RWPE2 (cell line): ENCODE results near the gene POFUT1.
"Not testable (repeated sequence)": the region's sequence is repeated elsewhere in the genome, so short reads cannot be mapped to it uniquely, and the experiment has no call there.

ENCODE experiments used
- ATAC-seq: fragments of 200-7000 bp; cut with Tn5 transposase; 3 replicates; pipeline ENCODE4 v1.9.1; 2021; ENCODE audit warnings: low read depth
- DNase-seq: peaks from one replicate; pipeline ENCODE4 v3.0.0-alpha.2; 2020; ENCODE audit warnings: low spot score
- H3K27ac ChIP-seq: fragments of 450-650 bp; 2 replicates; pipeline ENCODE4 v1.5.1; 2017; ENCODE audit warnings: mild to moderate bottlenecking; ENCODE audit not compliant: poor library complexity, severe bottlenecking
- H3K27me3 ChIP-seq: fragments of 250-450 bp; sonication (Bioruptor Pico); 2 replicates; pipeline ENCODE4 v1.5.1; 2021; ENCODE audit warnings: mild to moderate bottlenecking, moderate library complexity; ENCODE audit not compliant: insufficient read depth, poor library complexity, severe bottlenecking
- H3K36me3 ChIP-seq: fragments of 250-450 bp; sonication (Bioruptor Pico); 2 replicates; pipeline ENCODE4 v1.5.1; 2020; ENCODE audit warnings: low read depth, mild to moderate bottlenecking, moderate library complexity
- H3K4me1 ChIP-seq: fragments of 250-450 bp; sonication (Bioruptor Pico); 2 replicates; pipeline ENCODE4 v1.5.1; 2021; ENCODE audit warnings: mild to moderate bottlenecking, moderate library complexity; ENCODE audit not compliant: insufficient read depth, poor library complexity, severe bottlenecking
- H3K4me3 ChIP-seq: fragments of 250-450 bp; sonication (Bioruptor Pico); 2 replicates; pipeline ENCODE4 v1.5.1; 2021; ENCODE audit warnings: mild to moderate bottlenecking, moderate library complexity; ENCODE audit not compliant: severe bottlenecking
- H3K9me3 ChIP-seq: fragments of 250-450 bp; sonication (Bioruptor Pico); 2 replicates; pipeline ENCODE4 v1.5.1; 2021; ENCODE audit warnings: mild to moderate bottlenecking, moderate library complexity; ENCODE audit not compliant: severe bottlenecking
- CTCF ChIP-seq: fragments of 450-650 bp; IDR thresholded peaks from one replicate; pipeline ENCODE4 v1.5.1; 2017; ENCODE audit warnings: mild to moderate bottlenecking, moderate library complexity; ENCODE audit not compliant: poor library complexity, severe bottlenecking

POFUT1 gene

GRCh38 chr20:32191422-32191821, 16.3 kb upstream of the POFUT1 start:
- H3K4me3 ChIP-seq = no peak overlapping the region
- peaks cover 16% of the 10 kb centered on the region for H3K36me3 ChIP-seq
- H3K9me3 ChIP-seq = no peaks in the 10 kb centered on the region
- TF ChIP-seq CTCF = no peak
- DNase-seq (peak; percentile 61), ATAC-seq (peak; percentile 5)
- H3K27me3 ChIP-seq = no peaks in the 10 kb centered on the region
- no peak overlapping the region for H3K27ac ChIP-seq
- H3K4me1 ChIP-seq = peaks cover 3% of the 10 kb centered on the region

- peaks cover 17% of the 10 kb centered on the region for H3K36me3 ChIP-seq
- peaks cover 3% of the 10 kb centered on the region for H3K4me1 ChIP-seq
Measured at GRCh38 chr20:32191873-32192272, 15.8 kb upstream of the POFUT1 start.

GRCh38 chr20:32192698-32193097, 15.0 kb upstream of the POFUT1 start:
- no peak for DNase-seq
- ATAC-seq = no peak
- H3K4me1 ChIP-seq = peaks cover 3% of the 10 kb centered on the region
- no peak overlapping the region for H3K27ac ChIP-seq
- H3K4me3 ChIP-seq = no peak overlapping the region
- H3K9me3 ChIP-seq = no peaks in the 10 kb centered on the region
- H3K27me3 ChIP-seq = no peaks in the 10 kb centered on the region
- no peak for TF ChIP-seq CTCF
- H3K36me3 ChIP-seq = peaks cover 26% of the 10 kb centered on the region

More at GRCh38 chr20:32191873-32192272, 15.8 kb upstream of the POFUT1 start:
- TF ChIP-seq CTCF = no peak
- Histone ChIP-seq H3K27ac (no peak overlapping the region), H3K27me3 (no peaks in the 10 kb centered on the region), H3K9me3 (no peaks in the 10 kb centered on the region), H3K4me3 (no peak overlapping the region)
- DNase-seq (peak; percentile 27), ATAC-seq (0 out of 3 replicates have a peak, but pooled peaks have one; percentile 1)

GRCh38 chr20:32193336-32193735, 14.3 kb upstream of the POFUT1 start:
- not testable (repeated sequence) for H3K4me1 ChIP-seq, ATAC-seq, H3K9me3 ChIP-seq, H3K27ac ChIP-seq, H3K27me3 ChIP-seq, H3K4me3 ChIP-seq
- peak; percentile 55 for DNase-seq
- H3K36me3 ChIP-seq = peaks cover 32% of the 10 kb centered on the region

- no peaks in the 10 kb centered on the region for H3K9me3 ChIP-seq
- H3K27me3 ChIP-seq = no peaks in the 10 kb centered on the region
- H3K4me3 ChIP-seq = no peak overlapping the region
- H3K27ac ChIP-seq = no peak overlapping the region
- peak; percentile 23 for DNase-seq
- H3K36me3 ChIP-seq = peaks cover 39% of the 10 kb centered on the region
- ATAC-seq = no peak
- no peak for TF ChIP-seq CTCF
- H3K4me1 ChIP-seq = peaks cover 3% of the 10 kb centered on the region
Measured at GRCh38 chr20:32193996-32194395, 13.7 kb upstream of the POFUT1 start.
